Spleen (tissue), 11 donors: ENCODE results near the gene PEX14. TPM values are rescaled to one million over a fixed set of nuclear protein-coding genes. Genes with fewer than 3 reads are reported as not detected.

Experiments
- DNase-seq: peaks from one replicate; pipeline ENCODE4 v3.0.0-alpha.2; 2020
- H3K27ac ChIP-seq, 8 donors: fragments of 200-600 bp; sonication (generic) in 7 of 8; 1 replicate in 4 of 8; 2 replicates in 4 of 8; pipeline versions ENCODE4 v1.5.0 to v1.8.0; 2016 to 2021; ENCODE audit warnings: inconsistent platforms in 4 of 8, mild to moderate bottlenecking in 4 of 8, moderate library complexity in 1 of 8
- H3K27me3 ChIP-seq, 7 donors: fragments of 200-600 bp; sonication (generic) in 6 of 7; replicated peaks in 1 of 7; 1 replicate in 4 of 7; 2 replicates in 3 of 7; pipeline versions ENCODE4 v1.5.0 to v1.8.0; 2016 to 2021; ENCODE audit warnings: inconsistent platforms in 3 of 7, mild to moderate bottlenecking in 1 of 7
- H3K36me3 ChIP-seq, 6 donors: fragments of 200-600 bp; sonication (generic) in 5 of 6; 1 replicate in 4 of 6; 2 replicates in 2 of 6; pipeline versions ENCODE4 v1.5.0 to v1.8.0; 2016 to 2021; ENCODE audit warnings: inconsistent platforms in 2 of 6
- H3K4me1 ChIP-seq, 6 donors: fragments of 200-600 bp; sonication (generic) in 5 of 6; 1 replicate in 3 of 6; 2 replicates in 3 of 6; pipeline versions ENCODE4 v1.5.0 to v1.8.0; 2016 to 2021; ENCODE audit warnings: inconsistent platforms in 3 of 6
- H3K4me3 ChIP-seq, 8 donors: fragments of 200-600 bp; sonication (generic) in 7 of 8; 1 replicate in 4 of 8; 2 replicates in 4 of 8; pipeline versions ENCODE4 v1.5.0 to v1.8.0; 2016 to 2021; ENCODE audit warnings: inconsistent platforms in 4 of 8, mild to moderate bottlenecking in 4 of 8, moderate library complexity in 2 of 8
- H3K9me3 ChIP-seq, 8 donors: fragments of 200-600 bp; sonication (generic) in 7 of 8; 1 replicate in 4 of 8; 2 replicates in 4 of 8; pipeline versions ENCODE4 v1.5.0 to v1.8.0; 2016 to 2021; ENCODE audit warnings: inconsistent platforms in 4 of 8
- CTCF ChIP-seq, 11 experiments: fragments of 200-600 bp in 7 of 11; fragments of 450-650 bp in 4 of 11; sonication (generic) in 4 of 11; IDR thresholded peaks in 8 of 11; conservative IDR thresholded peaks in 3 of 11; 1 replicate in 7 of 11; 2 replicates in 4 of 11; pipeline versions ENCODE4 v1.4.0 to v1.8.0; 2016 to 2021; ENCODE audit warnings: antibody characterized with exemption in 11 of 11, inconsistent platforms in 4 of 11, mild to moderate bottlenecking in 1 of 11
- POLR2A ChIP-seq, 3 donors: fragments of 450-650 bp; IDR thresholded peaks; one replicate each; pipeline ENCODE4 v1.5.1; 2017; ENCODE audit warnings: antibody characterized with exemption in 3 of 3, mild to moderate bottlenecking in 1 of 3
- POLR2AphosphoS5 ChIP-seq, 3 donors: sonication (generic); formaldehyde crosslinking; IDR thresholded peaks; one replicate each; pipeline ENCODE4 v1.5.1; 2017; ENCODE audit warnings: antibody characterized with exemption in 3 of 3
- WGBS, 5 donors: extraction: QIAGEN DNeasy Blood & Tissue Kit in 3 of 5; methylation state at CpG; one replicate each; pipeline versions ENCODE4 v1.1.5 to v1.1.7; 2013 to 2018; 5-methylcytosine and 5-hydroxymethylcytosine counted together
- intact Hi-C: fragments of 100-400 bp; cut with DNase I; formaldehyde crosslinking; loops from one replicate; pipeline ENCODE4 v1.15.0; 2023; ENCODE audit warnings: low total_unique reads
- polyA plus RNA-seq, 3 donors: library from polyadenylated mRNA; stranded (reverse); fragments of 200-250 nt; gene quantifications; one replicate each; pipeline ENCODE4 v1.2.1, GENCODE V29; 2013
- total RNA-seq, 7 donors: library from RNA; depleted of rRNA in 3 of 7; stranded (reverse); fragments of >200 nt in 3 of 7; fragmentation: NEBNext Ultra II Directional in 4 of 7; extraction: Animal tissue kit (Norgen Biotek cat#: 25700) in 4 of 7; gene quantifications; one replicate each; pipeline versions ENCODE4 v1.1.0 to v1.2.1, GENCODE V29; 2016 to 2021
- donor health status: healthy with polysubstance abuse.
- donor health status: DM: no; HTN: no; CAD: no; lungs with moderate emphysema.
- donor health status: DM: no; HTN: no; CAD: no.
- donor health status: Bipolar disorder and iron deficiency.
- donor health status: healthy.
- donor health status: DM: no; HTN: no; CAD: no.
- donor health status: DM: yes; HTN: yes; CAD: no.

Gene PEX14
- total and polyA plus RNA-seq, 10 donors = 9.3 to 19.7 (median 12.1) TPM

GRCh38 chr1:10522322-10522860 lies 47.6 kb downstream of the PEX14 start:
- no peak for DNase-seq
- TF ChIP-seq POLR2A (IDR thresholded peaks at IDR 0.05) (no peak), POLR2AphosphoS5 (IDR thresholded peaks at IDR 0.05) (no peak), CTCF (IDR thresholded peaks at IDR 0.05 in 8 of 11, conservative IDR thresholded peaks at IDR 0.05 in 3 of 11) (no peak)
- Histone ChIP-seq H3K27me3 (no peaks in the 10 kb centered on the region), H3K4me3 (no peak overlapping the region), H3K9me3 (no peaks in the 10 kb centered on the region), H3K27ac (no peak overlapping the region), H3K36me3 (peaks cover 0 to 18% (median 2%) of the 10 kb centered on the region in 6 donors), H3K4me1 (peaks cover 0 to 31% (median 10%) of the 10 kb centered on the region in 6 donors)
- WGBS, 5 donors = 42 to 55% (median 49%) methylated on average over 3 of the region's 3 CpGs
- intact Hi-C loops = no loop called here

- peaks cover 5 to 38% (median 21%) of the 10 kb centered on the region in 6 donors for H3K4me1 ChIP-seq
- H3K9me3 ChIP-seq = no peaks in the 10 kb centered on the region
- 75 to 89% (median 86%) methylated on average over 5 of the region's 5 CpGs for WGBS, 5 donors
- H3K4me3 ChIP-seq = no peak overlapping the region
- H3K36me3 ChIP-seq = peaks cover 0 to 27% (median 2%) of the 10 kb centered on the region in 6 donors
- intact Hi-C loops = no loop called here
- no peak for TF ChIP-seq CTCF (IDR thresholded peaks at IDR 0.05 in 8 of 11, conservative IDR thresholded peaks at IDR 0.05 in 3 of 11)
- no peak for TF ChIP-seq POLR2A (IDR thresholded peaks at IDR 0.05)
- no peaks in the 10 kb centered on the region for H3K27me3 ChIP-seq
- no peak for DNase-seq
- H3K27ac ChIP-seq = peak overlapping the region in 2 of 8 donors; percentile 51 to 71
Measured at GRCh38 chr1:10525208-10525607, 50.5 kb downstream of the PEX14 start.

GRCh38 chr1:10528066-10529014 lies 53.6 kb downstream of the PEX14 start:
- no peak overlapping the region for H3K4me3 ChIP-seq
- peaks cover 9 to 37% (median 16%) of the 10 kb centered on the region in 6 donors for H3K4me1 ChIP-seq
- H3K27ac ChIP-seq = no peak overlapping the region
- intact Hi-C loops = no loop called here
- DNase-seq = no peak
- peaks cover 0 to 18% (median 0%) of the 10 kb centered on the region in 6 donors for H3K36me3 ChIP-seq
- TF ChIP-seq CTCF (IDR thresholded peaks at IDR 0.05 in 8 of 11, conservative IDR thresholded peaks at IDR 0.05 in 3 of 11) = no peak
- TF ChIP-seq POLR2AphosphoS5 (IDR thresholded peaks at IDR 0.05) = no peak
- TF ChIP-seq POLR2A (IDR thresholded peaks at IDR 0.05) = no peak
- WGBS, 5 donors = 80 to 90% (median 86%) methylated on average over 13 of the region's 13 CpGs
- no peaks in the 10 kb centered on the region for H3K9me3 ChIP-seq
- no peaks in the 10 kb centered on the region for H3K27me3 ChIP-seq

GRCh38 chr1:10529091-10529490 lies 54.3 kb downstream of the PEX14 start:
- no peaks in the 10 kb centered on the region for H3K9me3 ChIP-seq
- TF ChIP-seq POLR2A (IDR thresholded peaks at IDR 0.05) (no peak), CTCF (IDR thresholded peaks at IDR 0.05 in 8 of 11, conservative IDR thresholded peaks at IDR 0.05 in 3 of 11) (no peak), POLR2AphosphoS5 (IDR thresholded peaks at IDR 0.05) (no peak)
- intact Hi-C loops = no loop called here

More at GRCh38 chr1:10529091-10529490, 54.3 kb downstream of the PEX14 start:
- H3K36me3 ChIP-seq = peaks cover 0 to 18% (median 0%) of the 10 kb centered on the region in 6 donors
- 90 to 95% (median 94%) methylated on average over 12 of the region's 12 CpGs for WGBS, 5 donors
- no peak overlapping the region for H3K4me3 ChIP-seq
- no peak overlapping the region for H3K27ac ChIP-seq
- no peaks in the 10 kb centered on the region for H3K27me3 ChIP-seq
- peaks cover 9 to 35% (median 16%) of the 10 kb centered on the region in 6 donors for H3K4me1 ChIP-seq
- DNase-seq = no peak
